Vagina (tissue), 2 donors: Measurements from ENCODE around the gene C3orf20. TPM values are rescaled to one million over a fixed set of nuclear protein-coding genes. Genes with fewer than 3 reads are reported as not detected.

Experiments
- DNase-seq, 2 donors: peaks; one replicate each; pipeline ENCODE4 v3.0.0-alpha.2; 2017; ENCODE audit errors: extremely low spot score in 2 of 2
- H3K27ac ChIP-seq: fragments of 200-600 bp; sonication (generic); one replicate; pipeline ENCODE4 v1.5.1; 2019
- H3K27me3 ChIP-seq: fragments of 200-600 bp; sonication (generic); one replicate; pipeline ENCODE4 v1.5.1; 2019
- H3K36me3 ChIP-seq, 2 donors: fragments of 200-600 bp; sonication (generic); one replicate each; pipeline ENCODE4 v1.5.1; 2017 to 2019
- H3K4me1 ChIP-seq: fragments of 200-600 bp; sonication (generic); one replicate; pipeline ENCODE4 v1.5.1; 2019
- H3K4me3 ChIP-seq, 2 donors: fragments of 200-600 bp; sonication (generic); 1 replicate in 1 of 2; 2 replicates in 1 of 2; pipeline ENCODE4 v1.5.1; 2016 to 2019
- H3K9me3 ChIP-seq: fragments of 200-600 bp; sonication (generic); one replicate; pipeline ENCODE4 v1.5.1; 2019
- POLR2A ChIP-seq, 2 donors: fragments of 450-650 bp; IDR thresholded peaks; one replicate each; pipeline ENCODE4 v1.6.1; 2017; ENCODE audit warnings: antibody characterized with exemption in 2 of 2, mild to moderate bottlenecking in 2 of 2, moderate library complexity in 2 of 2
- POLR2AphosphoS5 ChIP-seq, 2 donors: sonication (generic); formaldehyde crosslinking; IDR thresholded peaks; one replicate each; pipeline ENCODE4 v1.9.0; 2017; ENCODE audit warnings: antibody characterized with exemption in 2 of 2, mild to moderate bottlenecking in 2 of 2, low read depth in 1 of 2; ENCODE audit not compliant: insufficient read depth in 1 of 2
- intact Hi-C: fragments of 100-400 bp; cut with DNase I; formaldehyde crosslinking; loops from one replicate; pipeline ENCODE4 v1.15.1; 2023
- total RNA-seq: library from RNA; depleted of rRNA; stranded (reverse); fragments of >200 nt; gene quantifications from one replicate; pipeline ENCODE4 v1.2.3, GENCODE V29; 2016
- TF ChIP-seq, protein P1 (sequence below), 3 experiments: fragments of 450-650 bp in 2 of 3; fragments of 200-600 bp in 1 of 3; sonication (generic) in 1 of 3; IDR thresholded peaks; one replicate each; pipeline ENCODE4 v1.5.1; 2017 to 2019; ENCODE audit warnings: antibody characterized with exemption in 3 of 3, mild to moderate bottlenecking in 2 of 3, moderate library complexity in 2 of 3

The C3orf20 gene
- 0.49 TPM for total RNA-seq

DNA sequence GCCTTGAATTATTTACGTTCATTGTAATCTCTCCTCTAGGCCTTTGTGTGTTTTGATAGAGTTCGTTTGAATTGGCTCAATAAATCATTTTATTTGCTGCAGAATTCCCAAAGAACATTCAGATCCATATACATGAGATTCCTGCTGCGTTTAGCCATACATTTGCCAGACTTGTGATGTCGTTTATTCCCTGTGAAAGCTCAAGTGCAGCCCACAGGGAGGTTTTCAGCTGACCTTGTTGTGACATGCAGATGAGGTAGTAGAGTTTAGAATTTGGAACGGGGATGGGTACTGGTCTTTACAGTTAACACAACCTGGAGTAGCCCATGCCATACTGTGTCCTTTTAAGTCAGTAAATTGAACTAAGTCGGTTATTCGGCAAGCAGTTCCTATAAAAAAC lies at the start of gene C3orf20:
C3orf20 (plus strand) TSS at position 301 of the 400 bp plus-strand sequence. CDS start 7,573 bp downstream, outside the sequence.
- TF ChIP-seq POLR2A (IDR thresholded peaks at IDR 0.05) (no peak), POLR2AphosphoS5 (IDR thresholded peaks at IDR 0.05; ENCODE audit: insufficient read depth in 1 of 2, low read depth in 1 of 2) (no peak)
- TF ChIP-seq, protein P1, sequence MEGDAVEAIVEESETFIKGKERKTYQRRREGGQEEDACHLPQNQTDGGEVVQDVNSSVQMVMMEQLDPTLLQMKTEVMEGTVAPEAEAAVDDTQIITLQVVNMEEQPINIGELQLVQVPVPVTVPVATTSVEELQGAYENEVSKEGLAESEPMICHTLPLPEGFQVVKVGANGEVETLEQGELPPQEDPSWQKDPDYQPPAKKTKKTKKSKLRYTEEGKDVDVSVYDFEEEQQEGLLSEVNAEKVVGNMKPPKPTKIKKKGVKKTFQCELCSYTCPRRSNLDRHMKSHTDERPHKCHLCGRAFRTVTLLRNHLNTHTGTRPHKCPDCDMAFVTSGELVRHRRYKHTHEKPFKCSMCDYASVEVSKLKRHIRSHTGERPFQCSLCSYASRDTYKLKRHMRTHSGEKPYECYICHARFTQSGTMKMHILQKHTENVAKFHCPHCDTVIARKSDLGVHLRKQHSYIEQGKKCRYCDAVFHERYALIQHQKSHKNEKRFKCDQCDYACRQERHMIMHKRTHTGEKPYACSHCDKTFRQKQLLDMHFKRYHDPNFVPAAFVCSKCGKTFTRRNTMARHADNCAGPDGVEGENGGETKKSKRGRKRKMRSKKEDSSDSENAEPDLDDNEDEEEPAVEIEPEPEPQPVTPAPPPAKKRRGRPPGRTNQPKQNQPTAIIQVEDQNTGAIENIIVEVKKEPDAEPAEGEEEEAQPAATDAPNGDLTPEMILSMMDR (IDR thresholded peaks at IDR 0.05) = no peak
- Histone ChIP-seq H3K9me3 (no peaks in the 10 kb centered on the region), H3K4me3 (no peak within 1 kb of the TSS), H3K4me1 (no peaks in the 10 kb centered on the region), H3K27me3 (no peaks in the 10 kb centered on the region), H3K36me3 (peaks cover 0 to 22% of the 10 kb centered on the region in 2 donors), H3K27ac (no peak within 1 kb of the TSS)
- DNase-seq = no peak
- intact Hi-C loops = loop anchor here (5.0 kb wide), 1 partner anchor 247 kb away; no protein-coding TSS in a partner anchor

DNA sequence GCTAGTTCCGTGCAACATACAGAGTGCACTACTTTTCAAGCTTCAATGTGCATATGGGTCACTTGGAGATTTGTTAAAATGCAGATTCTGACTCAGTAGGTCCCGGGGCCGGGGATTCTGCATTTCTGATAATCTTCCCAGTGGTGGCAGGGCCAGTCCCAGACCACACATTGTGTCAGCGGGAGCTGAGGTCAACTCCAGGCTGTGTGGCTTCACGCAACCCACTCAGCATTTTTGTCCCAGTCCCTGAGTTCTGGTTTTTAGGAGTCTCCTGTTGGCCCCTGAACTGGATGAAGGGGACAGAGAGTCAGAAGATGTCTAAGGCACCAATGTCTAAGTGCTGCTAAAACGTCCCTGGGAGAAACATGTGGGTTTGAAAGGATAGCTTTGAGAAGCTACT lies 49.5 kb upstream of the C3orf20 start:
- Histone ChIP-seq H3K27ac (no peak overlapping the region), H3K36me3 (no peaks in the 10 kb centered on the region), H3K9me3 (no peaks in the 10 kb centered on the region), H3K4me3 (no peak overlapping the region), H3K27me3 (no peaks in the 10 kb centered on the region), H3K4me1 (peaks cover 9% of the 10 kb centered on the region)
- intact Hi-C loops = no loop called here
- DNase-seq = no peak
- TF ChIP-seq POLR2A (IDR thresholded peaks at IDR 0.05) = no peak
- TF ChIP-seq, protein P1 (IDR thresholded peaks at IDR 0.05) = no peak
- TF ChIP-seq POLR2AphosphoS5 (IDR thresholded peaks at IDR 0.05; ENCODE audit: insufficient read depth in 1 of 2, low read depth in 1 of 2) = no peak

DNA sequence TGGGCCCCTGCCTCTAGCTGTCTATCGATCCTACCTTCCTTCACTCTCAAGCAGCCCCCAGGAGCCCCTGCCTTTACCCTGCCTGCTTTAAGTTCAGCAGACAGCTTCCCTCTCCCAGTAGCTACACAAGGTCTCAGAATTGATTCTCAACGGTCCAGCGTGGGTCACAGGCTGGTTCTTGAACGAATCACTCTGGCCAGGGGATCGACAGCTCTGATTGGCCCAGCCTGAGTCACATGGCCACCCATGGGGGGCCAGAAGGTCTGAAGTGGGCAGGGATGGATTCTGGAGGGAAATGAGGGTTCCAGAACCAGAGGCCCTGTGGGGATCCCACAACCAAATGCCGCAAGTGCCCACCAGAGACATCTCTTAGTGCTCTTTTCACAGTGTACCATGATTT lies 47.1 kb upstream of the C3orf20 start:
- no peak overlapping the region for H3K27ac ChIP-seq
- no peaks in the 10 kb centered on the region for H3K9me3 ChIP-seq
- no peak overlapping the region for H3K4me3 ChIP-seq
- H3K4me1 ChIP-seq = peaks cover 9% of the 10 kb centered on the region
- H3K27me3 ChIP-seq = no peaks in the 10 kb centered on the region
- TF ChIP-seq POLR2A (IDR thresholded peaks at IDR 0.05) (no peak), POLR2AphosphoS5 (IDR thresholded peaks at IDR 0.05; ENCODE audit: insufficient read depth in 1 of 2, low read depth in 1 of 2) (no peak)
- TF ChIP-seq, protein P1 (IDR thresholded peaks at IDR 0.05) = no peak
- DNase-seq = no peak
- H3K36me3 ChIP-seq = no peaks in the 10 kb centered on the region
- intact Hi-C loops = no loop called here

DNA sequence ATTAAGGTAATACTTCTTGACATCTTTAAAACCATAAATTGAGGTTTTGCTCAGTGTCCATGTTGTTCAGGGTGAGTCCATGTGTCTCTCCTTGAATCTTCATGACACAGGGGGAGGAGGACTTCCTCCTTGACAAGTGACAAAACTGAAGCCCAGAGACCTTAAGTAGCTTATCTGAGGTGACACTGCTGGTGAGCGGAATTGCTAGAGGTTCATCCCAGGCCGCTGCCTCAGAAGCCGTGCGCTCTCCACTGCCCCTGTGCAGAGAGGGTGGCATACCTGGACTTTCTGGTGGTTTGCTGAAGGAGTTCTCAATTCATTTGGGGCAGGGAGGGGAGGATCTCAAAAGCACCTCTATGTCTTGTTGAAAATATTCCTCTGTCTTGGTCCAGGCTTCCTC lies 46.5 kb upstream of the C3orf20 start:
- no peak overlapping the region for H3K4me3 ChIP-seq
- no peaks in the 10 kb centered on the region for H3K27me3 ChIP-seq
- no peak for DNase-seq
- H3K27ac ChIP-seq = no peak overlapping the region
- no peaks in the 10 kb centered on the region for H3K36me3 ChIP-seq
- intact Hi-C loops = no loop called here
- peaks cover 6% of the 10 kb centered on the region for H3K4me1 ChIP-seq
- H3K9me3 ChIP-seq = no peaks in the 10 kb centered on the region
- TF ChIP-seq POLR2AphosphoS5 (IDR thresholded peaks at IDR 0.05; ENCODE audit: insufficient read depth in 1 of 2, low read depth in 1 of 2) = no peak
- no peak for TF ChIP-seq POLR2A (IDR thresholded peaks at IDR 0.05)
- TF ChIP-seq, protein P1 (IDR thresholded peaks at IDR 0.05) = no peak

DNA sequence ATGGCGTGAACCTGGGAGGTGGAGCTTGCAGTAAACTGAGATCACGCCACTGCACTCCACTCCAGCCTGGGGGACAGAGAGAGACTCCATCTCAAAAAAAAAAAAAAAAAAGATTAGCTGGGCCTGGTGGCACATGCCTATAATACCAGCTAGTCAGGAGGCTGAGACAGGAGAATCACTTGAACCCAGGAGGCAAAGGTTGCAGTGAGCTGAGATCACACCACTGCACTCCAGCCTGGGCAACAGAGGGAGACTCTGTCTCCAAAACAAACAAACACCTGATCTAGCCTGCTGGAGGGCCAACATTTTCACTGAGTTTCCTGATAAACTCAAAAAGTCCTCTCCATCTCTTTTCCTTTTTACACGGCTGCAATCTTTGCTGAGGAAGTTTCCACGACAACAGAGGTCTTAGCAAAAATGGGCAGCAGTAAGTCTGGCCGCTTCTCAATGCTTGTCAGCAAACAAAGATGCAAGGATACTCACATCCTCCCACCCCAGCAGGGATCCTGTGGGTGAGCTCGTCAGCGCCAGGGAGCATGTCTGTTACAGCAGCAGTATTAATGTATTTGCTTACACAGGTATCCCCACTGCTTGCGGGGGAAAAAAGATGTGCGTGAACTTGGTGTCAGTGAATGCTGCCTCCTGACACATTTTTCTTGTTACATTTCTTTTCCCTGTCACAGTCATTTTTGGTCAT lies 44.4 kb upstream of the C3orf20 start:
- Histone ChIP-seq H3K9me3 (no peaks in the 10 kb centered on the region), H3K4me3 (no peak overlapping the region), H3K27ac (no peak overlapping the region), H3K4me1 (no peaks in the 10 kb centered on the region), H3K36me3 (no peaks in the 10 kb centered on the region), H3K27me3 (no peaks in the 10 kb centered on the region)
- DNase-seq = no peak
- intact Hi-C loops = no loop called here
- TF ChIP-seq, protein P1 (IDR thresholded peaks at IDR 0.05) = no peak
- TF ChIP-seq POLR2A (IDR thresholded peaks at IDR 0.05) = no peak
- no peak for TF ChIP-seq POLR2AphosphoS5 (IDR thresholded peaks at IDR 0.05; ENCODE audit: insufficient read depth in 1 of 2, low read depth in 1 of 2)
